22Rv1 (cell line): Measurements from ENCODE around the gene HBB.

Experiments
- H3K27ac ChIP-seq: fragments of 450-650 bp; 2 replicates; pipeline ENCODE4 v1.5.1; 2017
- ZFX ChIP-seq: fragments of 450-650 bp; IDR thresholded peaks from 2 replicates; pipeline ENCODE4 v1.6.1; 2017; ENCODE audit warnings: antibody characterized with exemption, borderline replicate concordance
- TF ChIP-seq, protein P1 (sequence below): fragments of 450-650 bp; IDR thresholded peaks from 2 replicates; pipeline ENCODE4 v1.5.1; 2017; ENCODE audit warnings: mild to moderate bottlenecking

Gene HBB

DNA sequence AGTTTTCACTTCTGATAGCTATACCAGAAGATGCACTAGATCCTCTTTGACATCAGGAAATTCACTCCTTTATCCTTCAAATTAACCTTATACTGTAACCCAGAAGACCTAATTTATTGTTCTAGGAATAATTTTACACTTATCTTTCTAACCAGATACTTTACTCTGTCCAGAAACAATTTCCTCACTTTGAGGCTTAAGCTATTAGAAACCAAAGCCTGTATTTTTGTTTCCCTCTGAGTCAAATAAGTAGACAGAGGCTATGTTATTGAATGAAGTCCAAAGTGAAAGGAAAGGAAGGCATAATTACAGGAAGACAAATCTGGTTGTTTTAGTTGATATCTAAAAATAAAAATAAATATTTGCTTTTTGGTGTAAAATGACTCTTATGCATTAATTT lies 28.6 kb downstream of the HBB start:
- TF ChIP-seq, protein P1, sequence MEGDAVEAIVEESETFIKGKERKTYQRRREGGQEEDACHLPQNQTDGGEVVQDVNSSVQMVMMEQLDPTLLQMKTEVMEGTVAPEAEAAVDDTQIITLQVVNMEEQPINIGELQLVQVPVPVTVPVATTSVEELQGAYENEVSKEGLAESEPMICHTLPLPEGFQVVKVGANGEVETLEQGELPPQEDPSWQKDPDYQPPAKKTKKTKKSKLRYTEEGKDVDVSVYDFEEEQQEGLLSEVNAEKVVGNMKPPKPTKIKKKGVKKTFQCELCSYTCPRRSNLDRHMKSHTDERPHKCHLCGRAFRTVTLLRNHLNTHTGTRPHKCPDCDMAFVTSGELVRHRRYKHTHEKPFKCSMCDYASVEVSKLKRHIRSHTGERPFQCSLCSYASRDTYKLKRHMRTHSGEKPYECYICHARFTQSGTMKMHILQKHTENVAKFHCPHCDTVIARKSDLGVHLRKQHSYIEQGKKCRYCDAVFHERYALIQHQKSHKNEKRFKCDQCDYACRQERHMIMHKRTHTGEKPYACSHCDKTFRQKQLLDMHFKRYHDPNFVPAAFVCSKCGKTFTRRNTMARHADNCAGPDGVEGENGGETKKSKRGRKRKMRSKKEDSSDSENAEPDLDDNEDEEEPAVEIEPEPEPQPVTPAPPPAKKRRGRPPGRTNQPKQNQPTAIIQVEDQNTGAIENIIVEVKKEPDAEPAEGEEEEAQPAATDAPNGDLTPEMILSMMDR: no peak
- TF ChIP-seq ZFX: no peak
- no peak overlapping the region for H3K27ac ChIP-seq

DNA sequence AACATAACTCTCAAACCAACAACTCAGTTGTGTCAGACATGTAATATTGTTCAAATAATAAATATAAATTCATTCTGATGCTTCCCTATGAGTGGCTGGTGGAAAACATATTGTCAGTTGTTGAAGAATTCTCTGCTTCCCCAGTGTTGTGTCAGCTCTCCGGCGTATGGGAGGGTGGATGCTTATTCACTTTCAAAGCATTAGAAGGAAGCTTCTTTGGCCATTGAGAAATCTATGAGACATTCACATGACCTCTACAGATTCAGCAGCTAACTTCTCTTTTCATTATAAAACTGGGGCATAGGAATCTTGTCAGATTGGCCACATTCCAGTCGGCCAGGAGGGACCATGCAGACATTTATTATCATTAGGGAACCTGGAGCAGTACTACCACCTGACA lies 29.3 kb downstream of the HBB start:
- H3K27ac ChIP-seq: no peak overlapping the region
- no peak for TF ChIP-seq ZFX
- TF ChIP-seq, protein P1: no peak

DNA sequence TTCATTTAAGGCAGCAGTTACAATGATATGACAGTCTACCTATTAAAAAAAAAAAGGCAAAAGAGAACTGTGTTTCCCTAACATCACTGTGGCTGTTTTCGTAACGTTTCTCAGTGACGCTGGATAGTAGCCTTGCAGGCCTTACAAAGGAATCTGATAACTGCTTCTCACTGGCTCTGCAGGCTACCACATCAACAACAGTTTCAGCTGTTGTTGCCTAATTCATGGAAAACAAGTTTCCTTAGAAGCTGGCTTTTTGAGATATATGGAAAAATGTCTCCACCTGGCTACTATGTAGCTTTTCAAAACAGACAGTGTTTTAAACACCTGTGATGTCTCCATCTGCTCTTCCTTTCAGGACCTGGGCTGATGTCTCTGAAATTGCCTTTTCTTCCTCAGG lies 30.1 kb downstream of the HBB start:
- TF ChIP-seq, protein P1: no peak
- no peak for TF ChIP-seq ZFX
- no peak overlapping the region for H3K27ac ChIP-seq

DNA sequence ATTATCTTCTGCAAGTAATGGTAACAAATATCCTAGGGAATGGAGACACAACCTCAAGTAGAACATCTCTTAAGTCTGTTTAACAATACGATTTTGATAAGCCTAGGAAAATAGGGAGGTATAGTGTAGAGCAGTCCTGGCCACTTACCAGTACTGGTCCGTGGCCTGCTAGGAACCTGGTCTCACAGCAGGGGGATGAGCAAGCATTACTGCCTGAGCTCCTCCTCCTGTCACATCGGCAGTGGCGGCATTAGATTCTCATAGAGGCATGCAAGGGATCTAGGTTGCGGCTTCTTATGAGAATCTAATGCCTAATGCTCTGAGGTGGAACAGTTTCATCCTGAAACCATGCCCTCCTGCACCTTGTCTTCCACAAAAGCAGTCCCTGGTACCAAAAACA lies 30.8 kb downstream of the HBB start:
- no peak overlapping the region for H3K27ac ChIP-seq
- TF ChIP-seq, protein P1: no peak
- no peak for TF ChIP-seq ZFX

DNA sequence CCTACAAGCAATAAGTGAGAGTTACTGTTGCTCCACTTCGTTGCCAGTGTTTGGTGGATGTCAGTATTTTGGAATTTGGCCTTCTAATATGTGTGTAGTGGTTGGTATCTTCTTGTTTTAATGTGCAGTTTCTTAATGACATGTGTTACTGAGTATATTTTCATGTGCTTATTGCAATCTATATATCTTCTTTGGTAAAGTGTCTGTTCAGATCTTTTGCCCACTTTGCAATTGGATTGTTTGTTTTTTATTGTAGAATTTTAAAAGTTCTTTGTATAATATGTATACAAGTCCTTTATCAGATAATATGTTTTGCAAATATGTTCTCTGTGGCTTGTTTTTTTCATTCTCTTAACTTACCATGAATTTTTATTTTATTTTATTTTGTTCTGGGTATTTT lies 34.1 kb downstream of the HBB start:
- H3K27ac ChIP-seq: no peak overlapping the region
- TF ChIP-seq, protein P1: no peak
- TF ChIP-seq ZFX: no peak

DNA sequence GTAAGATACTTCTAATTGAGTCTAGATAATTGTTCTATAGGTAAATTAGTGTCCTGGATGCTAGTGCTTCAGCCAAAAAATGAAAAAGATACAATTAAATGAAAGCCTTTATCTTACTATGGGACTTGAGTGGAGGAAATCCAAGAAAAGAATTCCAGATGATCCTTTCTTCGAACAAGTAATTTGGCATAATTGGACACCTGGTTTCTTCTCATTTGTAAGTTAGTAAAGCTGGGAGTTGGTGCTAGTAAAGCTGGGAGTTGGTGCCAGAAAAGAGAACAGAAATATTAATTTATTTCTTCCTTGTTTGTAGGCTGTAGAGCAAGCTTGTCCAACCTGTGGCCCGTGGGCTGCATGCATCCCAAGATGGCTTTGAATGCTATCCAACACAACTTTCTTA lies 38.7 kb downstream of the HBB start:
- no peak for TF ChIP-seq ZFX
- TF ChIP-seq, protein P1: no peak
- no peak overlapping the region for H3K27ac ChIP-seq

DNA sequence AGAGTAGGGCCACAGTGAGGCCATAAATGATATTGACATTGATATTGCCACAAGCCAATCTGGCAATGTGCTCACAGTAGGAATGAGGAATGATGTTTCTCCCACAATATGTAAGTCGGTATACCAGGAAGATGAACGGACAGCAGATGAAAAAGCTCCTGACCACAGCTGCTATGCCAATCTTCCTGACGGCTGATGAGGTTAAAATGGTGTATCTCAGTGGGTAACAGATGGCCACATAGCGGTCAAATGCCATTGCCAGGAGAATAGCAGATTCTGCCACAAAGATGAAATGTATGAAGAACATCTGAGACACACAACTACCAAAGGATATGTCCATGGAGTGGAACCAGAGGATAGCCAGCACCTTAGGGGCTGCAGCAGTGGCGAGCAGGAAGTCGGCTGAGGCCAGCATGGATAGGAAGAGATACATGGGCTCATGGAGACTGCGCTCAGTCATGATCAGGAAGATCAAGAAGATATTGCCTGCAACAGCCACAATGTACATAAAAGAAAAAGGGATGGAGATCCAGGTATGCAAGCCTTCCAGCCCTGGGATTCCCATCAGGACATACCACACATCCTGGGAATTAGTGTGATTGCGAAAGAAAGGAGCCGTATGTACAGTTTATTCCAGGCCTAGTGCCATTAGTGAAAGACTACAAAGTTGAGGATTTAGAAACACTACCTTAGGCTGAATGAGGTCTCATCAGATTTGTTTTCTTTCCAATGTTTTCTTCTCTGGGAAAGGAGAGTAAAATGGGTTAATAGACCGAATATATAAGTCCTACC lies 48.6 kb downstream of the HBB start:
- no peak overlapping the region for H3K27ac ChIP-seq
- TF ChIP-seq, protein P1: no peak
- TF ChIP-seq ZFX: no peak
